Measurements from ENCODE around the gene ZNF544. TPM values are rescaled to one million over a fixed set of nuclear protein-coding genes. Genes with fewer than 3 reads are reported as not detected.

ZNF544 gene
- total and polyA plus RNA-seq, 2 donors from 2014 or later, result 19.4 to 39.3 TPM

DNA sequence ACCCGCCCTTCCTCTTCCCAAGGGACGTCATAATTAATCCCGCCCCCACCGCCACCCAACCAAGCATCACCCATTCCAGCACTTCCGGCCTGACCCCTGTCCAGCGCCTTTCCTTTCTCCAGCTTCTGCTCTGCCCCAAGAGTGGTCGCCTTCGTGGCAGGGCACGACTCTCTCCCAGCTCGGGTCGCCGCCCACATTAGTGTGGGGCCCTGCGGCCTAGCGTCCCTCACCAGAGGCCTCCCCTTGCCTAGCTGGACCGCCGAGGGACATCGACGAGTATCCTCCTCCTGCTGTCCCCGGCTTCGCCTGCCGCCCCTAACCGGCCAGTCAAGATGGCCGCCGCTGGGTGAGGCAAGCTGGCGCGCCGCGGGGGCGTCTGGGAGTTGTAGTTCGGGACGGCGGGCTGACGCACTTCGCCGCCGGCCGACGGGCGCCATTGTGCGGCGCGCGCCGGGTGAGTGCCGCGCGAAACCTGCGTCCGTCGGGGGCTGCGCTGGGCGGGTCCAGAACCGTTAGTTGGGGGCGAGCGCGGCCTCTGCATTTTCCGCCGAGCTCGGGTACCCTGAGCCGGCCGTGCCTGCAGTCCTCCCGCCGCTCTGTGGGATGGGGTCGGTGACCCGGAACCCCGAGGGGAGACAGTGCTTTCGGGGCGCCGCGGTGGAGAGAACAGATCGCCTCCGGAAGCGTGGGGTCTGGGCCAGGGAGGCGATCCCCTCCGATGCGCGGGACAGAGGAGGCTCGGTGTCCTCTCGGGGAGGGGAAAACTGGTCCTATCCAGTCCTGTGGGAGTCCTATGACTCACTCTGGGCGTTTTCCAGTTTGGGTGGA is 45.5 kb upstream of the ZNF544 start, which contains the start of gene ZNF274:
Gene ZNF274, plus strand, starts transcription at position 73 of the 828 bp plus-strand sequence. CDS start 905 bp downstream, outside the sequence.
- peaks cover 9 to 67% (median 27%) of the 10 kb centered on the region in 3 donors for H3K9me3 ChIP-seq (ENCODE audit: control insufficient read depth in 2 of 3, insufficient read depth in 1 of 3, low read length in 3 of 3)
- H3K36me3 ChIP-seq (ENCODE audit: control insufficient read depth in 2 of 3, insufficient read depth in 3 of 3, low read length in 3 of 3), result peaks cover 4 to 26% (median 14%) of the 10 kb centered on the region in 3 donors
- peaks cover 0 to 9% (median 5%) of the 10 kb centered on the region in 3 donors for H3K4me1 ChIP-seq (ENCODE audit: control insufficient read depth in 2 of 3, insufficient read depth in 2 of 3, low read depth in 1 of 3, low read length in 3 of 3)
- H3K27me3 ChIP-seq (ENCODE audit: control insufficient read depth, insufficient read depth, low read length), result no peaks in the 10 kb centered on the region
- peak; percentile 95 to 98 (median 96) for DNase-seq
- peak within 1 kb of the TSS; percentile 68 to 89 (median 85) for H3K9ac ChIP-seq (ENCODE audit: low read length in 3 of 3)
- intact Hi-C loops (cut with DNase I), result no loop called here
- peak within 1 kb of the TSS; percentile 99 to 100 for H3K27ac ChIP-seq (ENCODE audit: low read depth in 2 of 2, low read length in 2 of 2)
- H3K4me3 ChIP-seq (ENCODE audit: low read length in 3 of 3), result peak within 1 kb of the TSS; percentile 85 to 99 (median 91)
- no peak for FAIRE-seq
- TF ChIP-seq, protein P1, sequence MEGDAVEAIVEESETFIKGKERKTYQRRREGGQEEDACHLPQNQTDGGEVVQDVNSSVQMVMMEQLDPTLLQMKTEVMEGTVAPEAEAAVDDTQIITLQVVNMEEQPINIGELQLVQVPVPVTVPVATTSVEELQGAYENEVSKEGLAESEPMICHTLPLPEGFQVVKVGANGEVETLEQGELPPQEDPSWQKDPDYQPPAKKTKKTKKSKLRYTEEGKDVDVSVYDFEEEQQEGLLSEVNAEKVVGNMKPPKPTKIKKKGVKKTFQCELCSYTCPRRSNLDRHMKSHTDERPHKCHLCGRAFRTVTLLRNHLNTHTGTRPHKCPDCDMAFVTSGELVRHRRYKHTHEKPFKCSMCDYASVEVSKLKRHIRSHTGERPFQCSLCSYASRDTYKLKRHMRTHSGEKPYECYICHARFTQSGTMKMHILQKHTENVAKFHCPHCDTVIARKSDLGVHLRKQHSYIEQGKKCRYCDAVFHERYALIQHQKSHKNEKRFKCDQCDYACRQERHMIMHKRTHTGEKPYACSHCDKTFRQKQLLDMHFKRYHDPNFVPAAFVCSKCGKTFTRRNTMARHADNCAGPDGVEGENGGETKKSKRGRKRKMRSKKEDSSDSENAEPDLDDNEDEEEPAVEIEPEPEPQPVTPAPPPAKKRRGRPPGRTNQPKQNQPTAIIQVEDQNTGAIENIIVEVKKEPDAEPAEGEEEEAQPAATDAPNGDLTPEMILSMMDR (IDR thresholded peaks at IDR 0.05; ENCODE audit: borderline replicate concordance, extremely low read depth, insufficient read depth), result no peak

DNA sequence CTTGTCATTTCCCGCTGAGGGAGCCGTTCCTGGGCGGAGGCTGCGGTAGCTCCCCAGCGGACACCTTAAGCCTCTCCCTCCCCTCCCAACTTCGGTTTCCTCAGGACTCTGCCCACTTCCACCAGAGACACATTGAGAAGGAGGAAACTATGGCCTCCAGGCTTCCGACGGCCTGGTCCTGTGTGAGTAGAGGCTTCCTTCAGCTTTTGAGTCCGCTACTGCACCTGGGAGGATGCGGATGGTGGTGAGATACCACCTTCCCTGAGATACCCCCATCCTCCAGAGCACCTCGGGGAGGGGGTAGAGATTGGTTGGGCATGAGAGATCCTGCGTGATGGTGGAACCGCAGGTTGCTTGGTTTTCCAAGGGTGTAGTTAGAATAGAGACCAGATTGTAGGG is 44.9 kb upstream of the ZNF544 start:
- peaks cover 0 to 9% (median 5%) of the 10 kb centered on the region in 3 donors for H3K4me1 ChIP-seq (ENCODE audit: control insufficient read depth in 2 of 3, insufficient read depth in 2 of 3, low read depth in 1 of 3, low read length in 3 of 3)
- H3K27ac ChIP-seq (ENCODE audit: low read depth in 2 of 2, low read length in 2 of 2), result peak overlapping the region; percentile 99 to 100
- intact Hi-C loops (cut with DNase I), result no loop called here
- peaks cover 9 to 68% (median 28%) of the 10 kb centered on the region in 3 donors for H3K9me3 ChIP-seq (ENCODE audit: control insufficient read depth in 2 of 3, insufficient read depth in 1 of 3, low read length in 3 of 3)
- peak overlapping the region; percentile 85 to 99 (median 91) for H3K4me3 ChIP-seq (ENCODE audit: low read length in 3 of 3)
- H3K9ac ChIP-seq (ENCODE audit: low read length in 3 of 3), result peak overlapping the region; percentile 66 to 89 (median 85)
- FAIRE-seq (no peak), DNase-seq (no peak)
- H3K27me3 ChIP-seq (ENCODE audit: control insufficient read depth, insufficient read depth, low read length), result no peaks in the 10 kb centered on the region
- peaks cover 4 to 26% (median 14%) of the 10 kb centered on the region in 3 donors for H3K36me3 ChIP-seq (ENCODE audit: control insufficient read depth in 2 of 3, insufficient read depth in 3 of 3, low read length in 3 of 3)
- TF ChIP-seq, protein P1 (IDR thresholded peaks at IDR 0.05; ENCODE audit: borderline replicate concordance, extremely low read depth, insufficient read depth), result no peak

DNA sequence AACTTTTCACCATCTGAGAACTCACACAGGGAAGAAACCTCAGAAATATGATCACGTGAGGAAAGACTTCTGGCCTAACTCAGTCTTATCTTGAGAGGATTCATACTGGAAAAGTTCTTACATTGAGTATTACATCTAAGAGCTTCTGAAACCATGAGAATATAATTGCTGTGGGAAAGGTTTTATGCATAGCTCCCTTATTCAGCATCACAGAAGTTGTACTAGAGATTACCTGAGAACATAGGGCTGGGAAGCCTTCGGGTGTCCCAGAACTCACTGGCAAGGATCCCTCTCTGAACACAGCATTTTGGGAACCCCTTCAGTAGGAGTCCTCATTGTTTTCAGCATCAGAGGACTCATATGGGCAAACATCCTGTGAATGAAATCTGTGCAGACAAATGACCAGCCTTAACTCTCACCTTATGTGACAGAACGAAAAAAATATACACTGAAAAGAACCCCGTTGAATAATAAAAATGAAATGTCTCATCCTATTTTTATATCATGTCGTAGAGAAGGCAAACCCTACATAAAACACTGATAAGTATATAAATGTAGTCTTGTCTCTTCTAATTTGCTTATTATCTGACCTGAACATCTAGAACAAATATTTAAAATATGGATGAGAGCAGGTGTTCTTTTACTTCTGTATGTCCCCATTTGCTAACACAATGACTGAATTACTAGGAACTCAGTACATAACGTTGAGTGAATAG is 31.7 kb upstream of the ZNF544 start:
- peak in 2 of 5 donors; percentile 7 to 20 for DNase-seq
- peaks cover 18 to 94% (median 57%) of the 10 kb centered on the region in 3 donors for H3K9me3 ChIP-seq (ENCODE audit: control insufficient read depth in 2 of 3, insufficient read depth in 1 of 3, low read length in 3 of 3)
- TF ChIP-seq, protein P1 (IDR thresholded peaks at IDR 0.05; ENCODE audit: borderline replicate concordance, extremely low read depth, insufficient read depth), result no peak
- no peaks in the 10 kb centered on the region for H3K4me1 ChIP-seq (ENCODE audit: control insufficient read depth in 2 of 3, insufficient read depth in 2 of 3, low read depth in 1 of 3, low read length in 3 of 3)
- peak overlapping the region in 1 of 3 donors; percentile 3 for H3K4me3 ChIP-seq (ENCODE audit: low read length in 3 of 3)
- peaks cover 18 to 80% (median 33%) of the 10 kb centered on the region in 3 donors for H3K36me3 ChIP-seq (ENCODE audit: control insufficient read depth in 2 of 3, insufficient read depth in 3 of 3, low read length in 3 of 3)
- no peaks in the 10 kb centered on the region for H3K27me3 ChIP-seq (ENCODE audit: control insufficient read depth, insufficient read depth, low read length)
- H3K27ac ChIP-seq (ENCODE audit: low read depth in 2 of 2, low read length in 2 of 2), result no peak overlapping the region
- H3K9ac ChIP-seq (ENCODE audit: low read length in 3 of 3), result no peak overlapping the region
- intact Hi-C loops (cut with DNase I), result no loop called here
- FAIRE-seq, result no peak
